ENCODE data around the gene IFNA6. TPM values are rescaled to one million over a fixed set of nuclear protein-coding genes. Genes with fewer than 3 reads are reported as not detected.

The IFNA6 gene
- total RNA-seq, 1 donor from 2014 or later = not detected

DNA sequence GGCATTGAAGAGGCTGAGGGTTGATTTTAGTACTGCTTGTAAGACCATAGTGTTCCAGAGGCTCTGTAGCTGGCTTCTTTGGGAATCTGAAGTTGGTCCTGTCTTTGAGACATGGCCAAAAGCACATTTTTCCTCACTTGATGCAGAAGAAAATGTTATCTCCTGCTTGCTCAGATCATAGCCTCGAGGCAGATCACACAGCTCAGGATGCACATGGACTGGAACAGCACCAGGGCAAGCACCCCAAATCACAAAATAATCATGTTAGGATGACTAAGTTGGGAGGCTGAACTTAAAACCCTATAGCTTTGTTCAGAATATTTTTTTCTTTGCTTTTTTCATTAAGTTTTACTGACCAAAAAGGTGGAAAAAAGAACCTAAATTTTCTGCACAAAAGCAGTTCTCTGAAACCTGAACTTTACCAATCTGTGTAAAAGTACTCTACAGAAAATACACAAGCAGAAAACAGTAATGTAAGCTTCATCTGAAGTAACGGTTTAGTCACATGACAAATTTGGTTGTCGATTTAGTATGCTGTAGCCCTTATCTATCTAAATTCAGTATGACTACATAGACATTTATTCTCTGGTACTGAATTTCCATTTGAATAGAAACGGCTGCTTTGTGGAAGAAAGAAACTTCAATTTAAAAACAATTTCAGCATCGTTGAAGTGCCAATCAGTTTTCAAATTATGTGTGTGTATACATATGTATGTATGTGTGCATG is 18.8 kb downstream of the IFNA6 start:
- no peak for DNase-seq (ENCODE audit: extremely low read depth, low read depth, low spot score)

DNA sequence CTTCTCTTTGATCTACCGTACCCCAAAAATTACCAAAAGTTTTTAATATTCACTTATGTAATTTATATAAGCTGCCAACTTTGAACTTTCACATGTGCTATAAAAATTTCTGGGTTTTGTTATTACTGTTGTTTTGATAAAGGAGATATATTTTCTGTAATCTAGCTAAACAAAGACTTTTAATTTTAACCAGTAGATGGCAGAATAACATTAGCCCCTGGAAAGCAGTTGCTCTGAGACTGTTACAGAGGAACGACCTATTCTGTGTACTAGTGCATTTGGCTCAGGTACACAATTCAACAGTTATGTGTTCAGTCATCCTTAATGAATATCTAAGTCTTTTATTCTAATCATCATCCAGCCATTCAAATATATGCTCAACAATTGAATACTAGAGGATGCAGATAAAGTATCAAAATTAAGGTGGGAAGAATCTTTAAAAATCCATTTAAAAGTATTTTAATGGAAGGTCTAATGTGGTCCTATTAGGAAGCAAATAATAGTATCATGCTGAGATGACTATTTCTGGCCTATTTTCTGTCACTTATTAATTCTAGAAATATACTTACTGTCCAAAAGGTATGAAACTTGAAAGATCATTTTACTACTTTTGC is 24.1 kb downstream of the IFNA6 start:
- no peak for DNase-seq (ENCODE audit: extremely low read depth, low read depth, low spot score)

- DNase-seq (ENCODE audit: extremely low read depth, low read depth, low spot score) = no peak
Observed at GRCh38 chr9:21324047-21324446, 26.6 kb downstream of the IFNA6 start.

DNA sequence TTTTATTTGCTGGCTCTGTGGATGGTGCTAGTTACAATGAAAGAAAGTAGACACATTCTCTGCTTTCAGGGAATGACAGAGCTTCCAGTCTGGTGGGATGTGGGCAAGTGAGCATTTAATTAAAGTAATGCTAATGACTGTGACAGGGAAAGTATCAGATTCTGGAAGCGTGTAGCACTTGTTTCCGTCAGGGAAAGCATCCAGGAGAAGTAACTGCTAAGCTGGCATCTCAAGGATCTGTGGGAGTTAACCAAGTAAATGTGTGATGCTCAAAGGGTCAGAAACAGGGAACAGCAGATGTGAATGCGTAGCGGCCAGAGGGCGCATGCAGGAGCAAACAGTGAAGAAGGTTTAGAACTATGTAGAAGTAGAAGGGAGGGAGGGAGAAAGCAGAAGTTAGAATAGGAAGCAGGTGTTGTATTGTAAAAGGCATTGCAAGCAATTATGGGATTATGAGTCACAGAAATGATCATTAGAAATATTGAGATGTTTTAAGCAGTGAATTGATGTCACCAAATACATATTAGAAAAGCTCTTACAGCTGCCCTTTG is 27.7 kb downstream of the IFNA6 start:
- no peak for DNase-seq (ENCODE audit: extremely low read depth, low read depth, low spot score)

DNA sequence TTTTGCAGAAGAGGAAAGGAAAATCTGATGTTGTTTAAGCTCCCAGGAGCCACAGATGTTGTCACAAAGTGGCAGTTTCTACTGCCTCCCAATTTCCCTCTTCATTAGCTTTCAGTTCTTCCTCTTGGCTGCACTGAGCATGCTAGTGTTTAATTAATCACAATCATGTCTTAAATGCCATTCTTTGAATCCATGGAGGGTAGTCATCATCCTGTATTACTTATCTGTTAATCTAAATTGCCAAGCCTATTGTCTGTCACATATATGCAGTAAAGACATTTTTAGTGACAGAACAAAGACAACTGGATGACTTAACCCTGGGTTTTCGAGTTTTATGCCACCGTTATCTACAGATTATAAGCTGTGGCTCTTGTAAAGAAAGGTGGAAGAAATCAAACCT is 30.2 kb downstream of the IFNA6 start:
- DNase-seq (ENCODE audit: extremely low read depth, low read depth, low spot score) = no peak

- no peak for DNase-seq (ENCODE audit: extremely low read depth, low read depth, low spot score)
Observed at GRCh38 chr9:21317956-21318923, 32.4 kb downstream of the IFNA6 start.

DNA sequence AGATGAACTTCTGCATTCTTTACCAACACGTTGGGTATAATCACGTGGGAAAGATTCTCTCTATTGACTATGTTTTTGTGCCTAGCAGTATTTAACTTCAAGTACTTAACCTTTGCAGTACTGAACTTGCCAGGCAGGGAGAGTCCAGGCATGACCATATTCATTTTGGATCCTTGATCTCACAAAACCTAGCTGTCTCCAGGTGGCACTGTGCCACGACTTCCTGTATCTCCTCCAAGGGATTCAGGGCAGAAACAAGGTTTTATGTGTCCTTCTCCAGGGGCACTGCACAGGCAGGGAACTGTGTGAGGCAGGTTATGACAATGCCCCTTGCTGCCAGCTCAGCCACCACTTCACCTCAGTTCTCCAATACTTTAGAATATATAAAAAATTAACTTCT is 33.8 kb downstream of the IFNA6 start:
- no peak for DNase-seq (ENCODE audit: extremely low read depth, low read depth, low spot score)

DNA sequence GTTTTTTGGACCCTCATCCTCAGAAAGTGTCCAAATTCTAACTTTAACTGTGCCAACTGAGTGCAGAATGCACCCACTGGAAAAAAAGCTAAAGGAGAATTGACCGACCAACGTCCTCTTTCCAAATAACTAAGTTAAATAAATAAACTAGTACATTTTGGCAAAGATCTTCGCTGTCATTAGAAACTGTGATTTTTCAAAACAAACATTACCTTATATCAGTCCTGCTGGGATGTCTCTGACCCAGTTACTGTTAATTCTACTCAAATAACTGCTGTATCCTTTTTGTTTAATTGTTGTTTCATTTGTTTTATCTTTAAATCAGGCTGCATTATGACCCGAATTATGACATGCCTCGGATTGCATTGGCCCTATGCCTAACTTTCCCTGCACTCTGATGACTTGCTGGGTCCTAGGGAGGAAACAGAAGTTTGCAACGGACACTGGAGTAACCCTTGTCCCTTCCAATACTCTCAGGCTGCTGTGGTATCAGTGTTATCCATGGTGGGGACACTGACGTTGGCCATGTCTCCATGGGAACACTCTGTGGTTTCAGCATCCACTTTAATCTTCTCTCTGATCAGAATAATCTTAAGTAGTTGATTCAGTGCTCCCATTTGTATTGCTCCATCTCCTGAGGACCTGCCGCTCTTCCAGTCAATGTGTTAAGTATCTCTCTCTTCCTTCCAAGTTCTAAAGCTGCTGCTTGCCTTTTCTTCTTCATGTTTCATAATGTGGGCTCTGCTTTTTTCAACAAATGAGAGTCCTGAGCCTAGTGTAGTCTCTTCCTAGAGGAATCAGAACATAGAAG is 34.5 kb downstream of the IFNA6 start:
- no peak for DNase-seq (ENCODE audit: extremely low read depth, low read depth, low spot score)

GRCh38 chr9:21314152-21314551 is 36.5 kb downstream of the IFNA6 start:
- DNase-seq (ENCODE audit: extremely low read depth, low read depth, low spot score) = no peak

DNA sequence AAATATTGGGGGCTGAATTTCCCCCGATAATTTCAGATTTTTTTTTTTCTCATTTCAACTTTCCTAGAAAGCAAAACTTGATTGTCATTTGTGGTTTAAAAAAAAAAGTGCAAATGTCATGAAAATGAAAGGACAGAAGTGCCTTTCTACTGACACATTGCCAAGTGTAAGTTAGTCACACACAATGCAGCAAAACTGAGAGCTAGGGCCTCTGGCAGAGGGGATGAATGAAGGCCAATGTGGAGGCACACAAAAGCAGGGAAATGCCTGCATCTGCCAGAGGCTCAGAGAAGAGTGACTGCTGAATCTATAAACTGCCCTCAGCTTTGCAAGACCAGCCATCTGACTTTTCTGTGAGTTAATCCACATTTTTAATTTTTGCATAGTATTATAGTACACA is 38.8 kb downstream of the IFNA6 start:
- DNase-seq (ENCODE audit: extremely low read depth, low read depth, low spot score) = no peak

DNA sequence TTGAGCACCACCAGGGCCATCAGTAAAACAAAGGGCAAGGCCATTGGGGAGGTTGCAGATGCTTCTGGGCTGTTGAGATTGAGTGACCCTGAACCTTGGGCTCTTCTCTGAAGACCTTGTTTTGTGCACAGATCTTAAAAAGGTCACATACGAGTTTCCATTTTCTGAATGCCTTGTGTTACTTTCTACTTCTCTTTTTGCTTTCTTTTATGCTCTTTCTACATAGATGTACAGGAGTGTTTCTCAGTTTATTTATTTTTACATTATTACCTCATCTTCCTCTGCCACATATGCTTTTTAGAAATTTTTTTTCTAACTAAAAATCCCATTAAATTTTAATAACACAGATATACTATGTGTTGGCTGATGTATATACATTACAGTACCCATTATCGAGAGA is 45.5 kb downstream of the IFNA6 start, which contains the start of gene IFNA5:
Gene IFNA5, minus strand, starts transcription at position 101 of the 400 bp plus-strand sequence. Its CDS starts 57 bp downstream, at position 44.
- no peak for DNase-seq (ENCODE audit: extremely low read depth, low read depth, low spot score)

Other genes with a start within 250 kb of the IFNA6 start
- gene IFNW1, start 209.1 kb downstream of the IFNA6 start, total RNA-seq = not detected in 2 replicates
- gene IFNA21, start 184.2 kb downstream of the IFNA6 start, total RNA-seq = not detected in 2 replicates
- not detected in 2 replicates for gene IFNA4, start 163.3 kb downstream of the IFNA6 start, total RNA-seq
- gene IFNA7, start 148.7 kb downstream of the IFNA6 start, total RNA-seq = not detected in 2 replicates
- not detected in 2 replicates for gene IFNA10, start 143.7 kb downstream of the IFNA6 start, total RNA-seq
- not detected in 2 replicates for gene IFNA16, start 133.6 kb downstream of the IFNA6 start, total RNA-seq
- gene IFNA17, start 122.7 kb downstream of the IFNA6 start, total RNA-seq = not detected in 2 replicates
- gene IFNA14, start 110.9 kb downstream of the IFNA6 start, total RNA-seq = not detected in 2 replicates
- gene IFNA5, start 45.6 kb downstream of the IFNA6 start, total RNA-seq = not detected in 2 replicates
- 29.3 and 31.4 TPM in 2 replicates for gene KLHL9, start 15.5 kb downstream of the IFNA6 start, total RNA-seq
- gene IFNA13, start 17.2 kb upstream of the IFNA6 start, total RNA-seq = not detected in 2 replicates
- gene IFNA2, start 34.5 kb upstream of the IFNA6 start, total RNA-seq = not detected in 2 replicates
- not detected in 2 replicates for gene IFNA8, start 58.2 kb upstream of the IFNA6 start, total RNA-seq
- gene IFNA1, start 89.6 kb upstream of the IFNA6 start, total RNA-seq = not detected in 2 replicates
- gene IFNE, start 131.4 kb upstream of the IFNA6 start, total RNA-seq = 0.39 and 0.53 TPM in 2 replicates

Data from glomerular endothelial cell (primary cell).